RWPE1 (cell line): ENCODE measurements around the gene FAM98B.

Experiments used
- CTCF ChIA-PET: fragments of 350-600 bp; sonication (Branson Sonifier 250); formaldehyde crosslinking; extraction: SDS; loops from one replicate; lab custom pipeline; 2021; lab: Yijun Ruan, JAX
- POLR2A ChIA-PET: fragments of 400-600 bp; formaldehyde crosslinking; extraction: SDS; loops from one replicate; lab custom pipeline; 2020; ENCODE audit warnings: antibody characterized with exemption; ENCODE audit not compliant: low non-redundant PET; lab: Yijun Ruan, JAX
- DNase-seq: peaks from one replicate; pipeline ENCODE4 v3.0.0; 2012; ENCODE audit warnings: low spot score
- H3K27ac ChIP-seq: fragments of 450-650 bp; 2 replicates; pipeline ENCODE4 v1.5.1; 2017
- TF ChIP-seq, protein P1 (sequence below): fragments of 450-650 bp; conservative IDR thresholded peaks from 2 replicates; pipeline ENCODE4 v1.5.1; 2017; ENCODE audit warnings: low read depth, mild to moderate bottlenecking

Gene FAM98B

GRCh38 chr15:38533416-38533915, 79.5 kb downstream of the FAM98B start:
- TF ChIP-seq, protein P1, sequence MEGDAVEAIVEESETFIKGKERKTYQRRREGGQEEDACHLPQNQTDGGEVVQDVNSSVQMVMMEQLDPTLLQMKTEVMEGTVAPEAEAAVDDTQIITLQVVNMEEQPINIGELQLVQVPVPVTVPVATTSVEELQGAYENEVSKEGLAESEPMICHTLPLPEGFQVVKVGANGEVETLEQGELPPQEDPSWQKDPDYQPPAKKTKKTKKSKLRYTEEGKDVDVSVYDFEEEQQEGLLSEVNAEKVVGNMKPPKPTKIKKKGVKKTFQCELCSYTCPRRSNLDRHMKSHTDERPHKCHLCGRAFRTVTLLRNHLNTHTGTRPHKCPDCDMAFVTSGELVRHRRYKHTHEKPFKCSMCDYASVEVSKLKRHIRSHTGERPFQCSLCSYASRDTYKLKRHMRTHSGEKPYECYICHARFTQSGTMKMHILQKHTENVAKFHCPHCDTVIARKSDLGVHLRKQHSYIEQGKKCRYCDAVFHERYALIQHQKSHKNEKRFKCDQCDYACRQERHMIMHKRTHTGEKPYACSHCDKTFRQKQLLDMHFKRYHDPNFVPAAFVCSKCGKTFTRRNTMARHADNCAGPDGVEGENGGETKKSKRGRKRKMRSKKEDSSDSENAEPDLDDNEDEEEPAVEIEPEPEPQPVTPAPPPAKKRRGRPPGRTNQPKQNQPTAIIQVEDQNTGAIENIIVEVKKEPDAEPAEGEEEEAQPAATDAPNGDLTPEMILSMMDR: no peak
- no peak for DNase-seq
- ChIA-PET POLR2A (no interaction called here), CTCF (no interaction called here)
- no peak overlapping the region for H3K27ac ChIP-seq

GRCh38 chr15:38533926-38534325, 80.0 kb downstream of the FAM98B start:
- POLR2A ChIA-PET: no interaction called here
- CTCF ChIA-PET: no interaction called here
- DNase-seq: no peak
- no peak overlapping the region for H3K27ac ChIP-seq
- TF ChIP-seq, protein P1: no peak

GRCh38 chr15:38534691-38535090, 80.8 kb downstream of the FAM98B start:
- POLR2A ChIA-PET: interaction anchor here (0.6 kb wide), 1 partner anchor 21 kb away, joined by 3 read pairs; no protein-coding TSS in a partner anchor
- CTCF ChIA-PET: interaction anchor here (0.9 kb wide), 1 partner anchor 29 kb away, joined by 4 read pairs; no protein-coding TSS in a partner anchor

GRCh38 chr15:38535491-38536200, 81.7 kb downstream of the FAM98B start:
- no peak for DNase-seq
- POLR2A ChIA-PET: no interaction called here
- TF ChIP-seq, protein P1: no peak
- no peak overlapping the region for H3K27ac ChIP-seq
- CTCF ChIA-PET: interaction anchor here (0.9 kb wide), 1 partner anchor 28 kb away, joined by 4 read pairs; no protein-coding TSS in a partner anchor

More at GRCh38 chr15:38534691-38535090, 80.8 kb downstream of the FAM98B start:
- no peak for DNase-seq
- no peak overlapping the region for H3K27ac ChIP-seq
- TF ChIP-seq, protein P1: no peak

DNA sequence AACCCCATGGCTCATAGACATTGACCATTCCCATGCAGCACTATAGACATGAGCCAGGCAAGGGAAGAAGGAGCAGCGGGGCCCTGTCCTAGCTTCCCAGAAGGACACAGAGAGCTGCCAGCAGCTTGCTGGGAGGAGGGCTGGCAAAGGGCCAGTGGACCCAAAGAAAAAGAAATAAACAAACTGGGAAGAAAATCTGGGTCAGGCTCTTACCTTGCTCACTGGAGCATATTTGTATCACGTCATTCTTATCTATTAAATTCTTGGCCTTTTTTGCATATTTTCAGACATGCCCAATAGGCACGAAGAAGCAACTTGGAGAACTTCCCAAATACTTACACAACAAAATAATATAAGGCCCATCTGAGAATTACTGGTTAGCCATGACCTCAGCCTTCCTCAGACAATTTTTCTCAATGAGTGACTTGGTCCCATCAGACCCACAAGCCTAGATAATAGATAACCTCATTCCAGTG, 82.3 kb downstream of the FAM98B start:
- H3K27ac ChIP-seq: no peak overlapping the region
- TF ChIP-seq, protein P1: no peak
- CTCF ChIA-PET: no interaction called here
- DNase-seq: no peak
- POLR2A ChIA-PET: no interaction called here
